ENCODE measurements around the gene SELENOW. TPM values are rescaled to one million over a fixed set of nuclear protein-coding genes. Genes with fewer than 3 reads are reported as not detected.
"Not testable (repeated sequence)": the region's sequence is repeated elsewhere in the genome, so short reads cannot be mapped to it uniquely, and the experiment has no call there.

SELENOW gene
- total and polyA plus RNA-seq, 3 experiments from 2014 or later = 116 to 334 (median 122) TPM

GRCh38 chr19:47758443-47758804 is 20.1 kb upstream of the SELENOW start:
- peaks cover 9 to 50% (median 19%) of the 10 kb centered on the region in 3 donors for H3K36me3 Mint-ChIP-seq
- ChIA-PET CTCF (interaction anchor here (1.4 kb wide), 1 partner anchor 31 kb away, joined by 3 read pairs; no protein-coding TSS in a partner anchor), POLR2A (interaction anchor here (0.7 kb wide), 2 partner anchors 184 to 240 kb away, joined by 3 read pairs; no protein-coding TSS in a partner anchor)
- Histone ChIP-seq H3K27me3 (ENCODE audit: insufficient read depth, low read length, poor library complexity, severe bottlenecking) (no peaks in the 10 kb centered on the region), H3K4me3 (ENCODE audit: low read length) (no peak overlapping the region), H3K4me1 (ENCODE audit: insufficient read depth, low read length) (no peaks in the 10 kb centered on the region), H3K9me3 (ENCODE audit: low read length) (no peaks in the 10 kb centered on the region), H3K27ac (ENCODE audit: low read depth, low read length) (no peak overlapping the region), H3K36me3 (ENCODE audit: insufficient read depth, low read length) (peaks cover 33% of the 10 kb centered on the region)
- peak overlapping the region in 1 of 8 donors; percentile 12 for H3K27ac Mint-ChIP-seq
- DNase-seq = no peak
- peak overlapping the region in 1 of 7 donors; percentile 40 for H3K4me3 Mint-ChIP-seq
- peaks cover 0 to 3% (median 0%) of the 10 kb centered on the region in 5 donors for H3K9me3 Mint-ChIP-seq
- peaks cover 0 to 5% (median 0%) of the 10 kb centered on the region in 3 donors for H3K4me1 Mint-ChIP-seq
- H3K27me3 Mint-ChIP-seq = no peaks in the 10 kb centered on the region

GRCh38 chr19:47760632-47760999 is 17.9 kb upstream of the SELENOW start:
- Mint-ChIP-seq H3K4me3 (no peak overlapping the region), H3K36me3 (peaks cover 9 to 37% (median 16%) of the 10 kb centered on the region in 3 donors), H3K27me3 (no peaks in the 10 kb centered on the region), H3K9me3 (peaks cover 0 to 3% (median 0%) of the 10 kb centered on the region in 5 donors), H3K4me1 (no peaks in the 10 kb centered on the region), H3K27ac (peak overlapping the region in 2 of 8 donors; percentile 36 to 42)
- no peak for DNase-seq
- Histone ChIP-seq H3K9me3 (ENCODE audit: low read length) (no peaks in the 10 kb centered on the region), H3K36me3 (ENCODE audit: insufficient read depth, low read length) (peaks cover 23% of the 10 kb centered on the region), H3K4me3 (ENCODE audit: low read length) (no peak overlapping the region), H3K27ac (ENCODE audit: low read depth, low read length) (no peak overlapping the region), H3K27me3 (ENCODE audit: insufficient read depth, low read length, poor library complexity, severe bottlenecking) (no peaks in the 10 kb centered on the region), H3K4me1 (ENCODE audit: insufficient read depth, low read length) (no peaks in the 10 kb centered on the region)
- ChIA-PET CTCF (no interaction called here), POLR2A (no interaction called here)

GRCh38 chr19:47761566-47761965 is 16.9 kb upstream of the SELENOW start:
- H3K4me1 ChIP-seq (ENCODE audit: insufficient read depth, low read length) = no peaks in the 10 kb centered on the region
- H3K36me3 ChIP-seq (ENCODE audit: insufficient read depth, low read length) = peaks cover 14% of the 10 kb centered on the region
- Mint-ChIP-seq H3K4me3 (no peak overlapping the region), H3K36me3 (peaks cover 9 to 30% (median 16%) of the 10 kb centered on the region in 3 donors), H3K4me1 (no peaks in the 10 kb centered on the region), H3K27me3 (no peaks in the 10 kb centered on the region), H3K9me3 (peaks cover 0 to 3% (median 0%) of the 10 kb centered on the region in 5 donors), H3K27ac (peak overlapping the region in 2 of 8 donors; percentile 22 to 26)
- no peaks in the 10 kb centered on the region for H3K9me3 ChIP-seq (ENCODE audit: low read length)
- DNase-seq = no peak
- no peak overlapping the region for H3K4me3 ChIP-seq (ENCODE audit: low read length)
- POLR2A ChIA-PET = no interaction called here
- H3K27ac ChIP-seq (ENCODE audit: low read depth, low read length) = no peak overlapping the region
- CTCF ChIA-PET = no interaction called here
- no peaks in the 10 kb centered on the region for H3K27me3 ChIP-seq (ENCODE audit: insufficient read depth, low read length, poor library complexity, severe bottlenecking)

GRCh38 chr19:47762151-47762550 is 16.4 kb upstream of the SELENOW start:
- Mint-ChIP-seq H3K4me1 (no peaks in the 10 kb centered on the region), H3K27me3 (no peaks in the 10 kb centered on the region), H3K9me3 (peaks cover 0 to 3% (median 0%) of the 10 kb centered on the region in 5 donors), H3K4me3 (no peak overlapping the region), H3K36me3 (peaks cover 9 to 24% (median 13%) of the 10 kb centered on the region in 3 donors), H3K27ac (no peak overlapping the region)
- POLR2A ChIA-PET = no interaction called here
- Histone ChIP-seq H3K36me3 (ENCODE audit: insufficient read depth, low read length) (peaks cover 9% of the 10 kb centered on the region), H3K9me3 (ENCODE audit: low read length) (no peaks in the 10 kb centered on the region), H3K27ac (ENCODE audit: low read depth, low read length) (no peak overlapping the region), H3K4me3 (ENCODE audit: low read length) (no peak overlapping the region), H3K4me1 (ENCODE audit: insufficient read depth, low read length) (no peaks in the 10 kb centered on the region), H3K27me3 (ENCODE audit: insufficient read depth, low read length, poor library complexity, severe bottlenecking) (no peaks in the 10 kb centered on the region)
- CTCF ChIA-PET = no interaction called here
- no peak for DNase-seq

- Mint-ChIP-seq H3K4me1 (no peaks in the 10 kb centered on the region), H3K36me3 (peaks cover 9 to 18% (median 10%) of the 10 kb centered on the region in 3 donors), H3K27me3 (no peaks in the 10 kb centered on the region), H3K9me3 (peaks cover 0 to 3% (median 0%) of the 10 kb centered on the region in 5 donors), H3K27ac (no peak overlapping the region), H3K4me3 (no peak overlapping the region)
- H3K27ac ChIP-seq (ENCODE audit: low read depth, low read length) = no peak overlapping the region
- DNase-seq = no peak
- ChIA-PET POLR2A (interaction anchor here (0.6 kb wide), 1 partner anchor 377 kb away, joined by 5 read pairs; no protein-coding TSS in a partner anchor), CTCF (no interaction called here)
- H3K4me1 ChIP-seq (ENCODE audit: insufficient read depth, low read length) = no peaks in the 10 kb centered on the region
- H3K4me3 ChIP-seq (ENCODE audit: low read length) = no peak overlapping the region
- H3K36me3 ChIP-seq (ENCODE audit: insufficient read depth, low read length) = peaks cover 3% of the 10 kb centered on the region
- no peaks in the 10 kb centered on the region for H3K27me3 ChIP-seq (ENCODE audit: insufficient read depth, low read length, poor library complexity, severe bottlenecking)
- no peaks in the 10 kb centered on the region for H3K9me3 ChIP-seq (ENCODE audit: low read length)
Observed at GRCh38 chr19:47762615-47763308, 15.7 kb upstream of the SELENOW start.

- DNase-seq; H3K9me3 Mint-ChIP-seq; H3K27ac ChIP-seq (ENCODE audit: low read depth, low read length); H3K27ac Mint-ChIP-seq; H3K9me3 ChIP-seq (ENCODE audit: low read length); H3K27me3 Mint-ChIP-seq; H3K4me1 ChIP-seq (ENCODE audit: insufficient read depth, low read length); H3K4me3 ChIP-seq (ENCODE audit: low read length); H3K4me3 Mint-ChIP-seq; POLR2A ChIA-PET; H3K27me3 ChIP-seq (ENCODE audit: insufficient read depth, low read length, poor library complexity, severe bottlenecking); H3K36me3 ChIP-seq (ENCODE audit: insufficient read depth, low read length); H3K36me3 Mint-ChIP-seq; H3K4me1 Mint-ChIP-seq: not testable (repeated sequence)
- CTCF ChIA-PET = interaction anchor here (1.3 kb wide), 1 partner anchor 88 kb away, joined by 3 read pairs; no protein-coding TSS in a partner anchor
Observed at GRCh38 chr19:47764705-47765104, 13.8 kb upstream of the SELENOW start.

- POLR2A ChIA-PET = no interaction called here
Observed at GRCh38 chr19:47765523-47766358, 12.8 kb upstream of the SELENOW start.

GRCh38 chr19:47766359-47766620 is 12.2 kb upstream of the SELENOW start:
- no peaks in the 10 kb centered on the region for H3K4me1 ChIP-seq (ENCODE audit: insufficient read depth, low read length)
- ChIA-PET CTCF (interaction anchor here (1.0 to 1.2 kb wide), 3 partner anchors 10 to 98 kb away, joined by 3 to 5 read pairs (median 3); no protein-coding TSS in a partner anchor), POLR2A (no interaction called here)
- H3K27me3 ChIP-seq (ENCODE audit: insufficient read depth, low read length, poor library complexity, severe bottlenecking) = no peaks in the 10 kb centered on the region
- Mint-ChIP-seq H3K4me3 (no peak overlapping the region), H3K27me3 (peaks cover 0 to 1% of the 10 kb centered on the region in 2 donors), H3K27ac (no peak overlapping the region), H3K36me3 (no peaks in the 10 kb centered on the region), H3K9me3 (no peaks in the 10 kb centered on the region), H3K4me1 (peaks cover 3 to 6% (median 4%) of the 10 kb centered on the region in 3 donors)
- H3K36me3 ChIP-seq (ENCODE audit: insufficient read depth, low read length) = no peaks in the 10 kb centered on the region
- no peaks in the 10 kb centered on the region for H3K9me3 ChIP-seq (ENCODE audit: low read length)
- no peak overlapping the region for H3K27ac ChIP-seq (ENCODE audit: low read depth, low read length)
- DNase-seq = no peak
- H3K4me3 ChIP-seq (ENCODE audit: low read length) = no peak overlapping the region

More at GRCh38 chr19:47765523-47766358, 12.8 kb upstream of the SELENOW start:
- Mint-ChIP-seq H3K9me3 (no peaks in the 10 kb centered on the region), H3K4me1 (peaks cover 3 to 6% (median 4%) of the 10 kb centered on the region in 3 donors), H3K36me3 (no peaks in the 10 kb centered on the region), H3K27me3 (peaks cover 0 to 1% of the 10 kb centered on the region in 2 donors), H3K4me3 (no peak overlapping the region), H3K27ac (no peak overlapping the region)
- no peak overlapping the region for H3K27ac ChIP-seq (ENCODE audit: low read depth, low read length)
- no peaks in the 10 kb centered on the region for H3K4me1 ChIP-seq (ENCODE audit: insufficient read depth, low read length)
- peak in 3 of 5 donors; percentile 21 to 59 (median 28) for DNase-seq
- H3K27me3 ChIP-seq (ENCODE audit: insufficient read depth, low read length, poor library complexity, severe bottlenecking) = no peaks in the 10 kb centered on the region
- no peaks in the 10 kb centered on the region for H3K36me3 ChIP-seq (ENCODE audit: insufficient read depth, low read length)
- CTCF ChIA-PET = interaction anchor here (1.2 to 1.3 kb wide), 3 partner anchors 11 to 99 kb away, joined by 3 to 5 read pairs (median 3); no protein-coding TSS in a partner anchor
- no peaks in the 10 kb centered on the region for H3K9me3 ChIP-seq (ENCODE audit: low read length)
- H3K4me3 ChIP-seq (ENCODE audit: low read length) = no peak overlapping the region
